Adipocyte (in vitro differentiated cells): ENCODE measurements around the gene UNC5C.

ENCODE experiments used
- DNase-seq: peaks from one replicate; pipeline ENCODE4 v3.0.0-alpha.2; 2015; ENCODE audit warnings: low read depth
- H3K27me3 ChIP-seq: replicated peaks from 2 replicates; pipeline ENCODE4 v1.7.0; 2013; ENCODE audit warnings: mild to moderate bottlenecking, low read length, moderate library complexity; ENCODE audit not compliant: control insufficient read depth, insufficient read depth
- H3K36me3 ChIP-seq: 2 replicates; pipeline ENCODE4 v1.7.0; 2013; ENCODE audit warnings: low read length, mild to moderate bottlenecking, moderate library complexity; ENCODE audit not compliant: control insufficient read depth, insufficient read depth, severe bottlenecking
- H3K4me1 ChIP-seq: 2 replicates; pipeline ENCODE4 v1.7.0; 2013; ENCODE audit warnings: mild to moderate bottlenecking, low read length, moderate library complexity; ENCODE audit not compliant: control insufficient read depth, insufficient read depth
- H3K4me3 ChIP-seq: 2 replicates; pipeline ENCODE4 v1.7.0; 2013; ENCODE audit warnings: mild to moderate bottlenecking, low read length, moderate library complexity
- H3K9ac ChIP-seq: 2 replicates; pipeline ENCODE4 v1.7.0; 2013; ENCODE audit warnings: mild to moderate bottlenecking, low read length, moderate library complexity
- H3K9me3 ChIP-seq: 2 replicates; pipeline ENCODE4 v1.7.0; 2013; ENCODE audit warnings: mild to moderate bottlenecking, low read length, moderate library complexity; ENCODE audit not compliant: control insufficient read depth

UNC5C gene

DNA sequence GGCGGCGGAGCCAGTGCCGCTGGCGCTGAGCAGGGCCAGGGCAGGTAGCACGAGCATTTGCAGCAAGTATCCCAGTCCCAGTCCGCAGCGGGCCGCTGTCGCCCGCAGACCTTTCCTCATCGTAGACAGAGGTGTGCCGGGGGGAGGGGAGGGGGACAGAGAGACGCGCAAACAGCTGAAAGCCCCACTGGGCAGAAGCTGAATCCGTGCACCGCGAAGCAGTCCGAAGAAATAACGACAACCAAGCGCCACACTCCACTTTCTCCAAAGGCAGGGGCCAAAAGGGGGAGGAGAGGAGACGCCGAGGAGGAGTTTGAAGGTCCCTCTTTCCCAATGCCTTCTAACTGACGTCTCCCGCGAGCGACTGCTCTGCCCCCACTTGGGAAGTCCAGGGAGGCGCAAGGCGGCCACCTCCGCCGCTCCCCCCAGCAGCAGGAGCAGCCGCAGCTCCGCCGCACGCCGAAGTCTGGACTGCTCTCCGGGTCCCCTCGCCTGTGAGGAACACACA lies at the start of gene UNC5C:
TSS of gene UNC5C (minus strand) at position 236 of the 508 bp plus-strand sequence.
- H3K4me1 ChIP-seq, result peaks cover 14% of the 10 kb centered on the region
- H3K4me3 ChIP-seq, result peak within 1 kb of the TSS; percentile 82
- peak; percentile 82 for DNase-seq
- no peaks in the 10 kb centered on the region for H3K9me3 ChIP-seq
- no peaks in the 10 kb centered on the region for H3K36me3 ChIP-seq
- H3K9ac ChIP-seq, result peak within 1 kb of the TSS; percentile 14
- peaks cover 59% of the 10 kb centered on the region for H3K27me3 ChIP-seq

- no peaks in the 10 kb centered on the region for H3K36me3 ChIP-seq
- H3K9me3 ChIP-seq, result no peaks in the 10 kb centered on the region
- no peak overlapping the region for H3K9ac ChIP-seq
- no peak for DNase-seq
- no peak overlapping the region for H3K4me3 ChIP-seq
- no peaks in the 10 kb centered on the region for H3K27me3 ChIP-seq
- no peaks in the 10 kb centered on the region for H3K4me1 ChIP-seq
Measured at GRCh38 chr4:95596676-95597075, 47.9 kb upstream of the UNC5C start.

DNA sequence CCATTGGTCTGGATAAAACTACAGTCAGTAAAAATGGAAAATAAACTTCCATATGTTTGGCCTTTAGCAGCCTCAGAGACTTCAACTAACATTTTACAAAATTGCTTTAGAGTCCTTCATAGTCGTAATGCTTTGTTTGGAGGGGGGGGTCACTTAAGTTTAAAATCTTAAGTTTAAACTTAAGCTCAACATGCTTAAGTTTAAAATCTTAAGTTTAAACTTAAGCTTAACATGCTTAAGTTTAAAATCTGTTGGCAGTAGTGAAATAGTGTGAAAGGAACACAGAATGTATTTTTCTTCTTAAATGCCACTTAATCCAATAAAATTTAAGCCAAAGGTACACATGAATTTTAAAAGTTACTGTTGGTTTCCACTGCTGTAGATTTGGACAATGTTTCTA lies 45.9 kb upstream of the UNC5C start:
- Histone ChIP-seq H3K27me3 (no peaks in the 10 kb centered on the region), H3K36me3 (no peaks in the 10 kb centered on the region), H3K9ac (no peak overlapping the region), H3K4me1 (no peaks in the 10 kb centered on the region), H3K4me3 (no peak overlapping the region), H3K9me3 (no peaks in the 10 kb centered on the region)
- no peak for DNase-seq

DNA sequence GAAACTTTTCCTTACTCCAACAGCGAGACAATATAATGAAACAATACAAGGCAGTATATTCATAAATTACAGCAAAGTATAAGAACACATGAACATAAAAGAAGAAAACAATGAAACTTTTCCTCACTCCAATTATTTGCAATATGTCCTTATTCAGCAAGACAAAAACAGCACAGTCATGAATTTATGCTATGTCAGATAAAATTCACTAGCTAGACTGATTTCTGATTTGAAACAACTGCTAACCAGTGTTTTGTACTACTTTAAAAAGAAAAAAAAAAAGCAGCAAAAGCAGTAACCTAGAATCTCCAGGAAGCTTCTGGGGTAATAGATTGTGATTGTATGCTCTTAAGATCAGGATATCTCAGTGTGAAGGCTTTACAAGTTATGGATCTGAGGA lies 45.2 kb upstream of the UNC5C start:
- Histone ChIP-seq H3K4me3 (no peak overlapping the region), H3K4me1 (no peaks in the 10 kb centered on the region), H3K36me3 (no peaks in the 10 kb centered on the region), H3K9me3 (no peaks in the 10 kb centered on the region), H3K9ac (no peak overlapping the region), H3K27me3 (no peaks in the 10 kb centered on the region)
- DNase-seq, result no peak

DNA sequence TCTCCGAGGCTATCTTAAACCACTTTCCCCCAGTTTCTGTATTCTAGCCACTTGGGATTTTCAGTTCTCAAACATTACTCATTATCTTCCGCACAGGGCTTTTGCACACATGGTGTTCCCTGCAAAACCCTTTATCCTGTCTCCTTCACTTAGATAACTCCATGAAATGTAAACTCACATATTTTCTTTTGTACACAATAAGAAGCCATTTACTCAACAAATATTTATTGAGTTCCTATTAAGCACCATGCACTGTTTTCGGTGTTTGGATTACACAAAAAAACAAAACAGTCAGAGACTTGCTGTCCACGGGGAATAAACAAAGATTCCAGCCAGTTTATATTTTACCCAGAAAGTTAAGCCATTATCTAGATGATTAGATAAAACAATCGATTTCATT lies 42.5 kb upstream of the UNC5C start:
- Histone ChIP-seq H3K9ac (no peak overlapping the region), H3K9me3 (no peaks in the 10 kb centered on the region), H3K27me3 (no peaks in the 10 kb centered on the region), H3K4me1 (no peaks in the 10 kb centered on the region), H3K4me3 (no peak overlapping the region), H3K36me3 (no peaks in the 10 kb centered on the region)
- no peak for DNase-seq

DNA sequence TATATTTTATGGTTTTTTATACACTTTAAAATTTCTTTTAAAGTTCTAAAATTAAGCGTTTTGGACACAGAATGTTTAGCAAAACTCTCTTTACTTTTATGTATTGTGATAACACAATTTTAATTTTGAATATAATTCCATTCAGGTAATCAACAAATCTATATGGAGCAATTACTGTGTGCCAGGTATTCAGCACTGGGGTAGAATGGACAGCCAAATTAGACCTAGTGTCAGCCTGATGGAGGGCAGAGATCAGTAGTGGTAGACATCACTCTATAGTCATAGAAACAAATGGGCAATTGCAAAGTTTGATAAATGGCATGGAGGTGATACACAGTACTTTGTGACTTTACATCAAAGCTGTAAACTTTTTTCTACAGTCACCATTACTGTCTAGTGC lies 41.8 kb upstream of the UNC5C start:
- H3K4me3 ChIP-seq, result no peak overlapping the region
- H3K9ac ChIP-seq, result no peak overlapping the region
- H3K36me3 ChIP-seq, result no peaks in the 10 kb centered on the region
- H3K4me1 ChIP-seq, result no peaks in the 10 kb centered on the region
- no peaks in the 10 kb centered on the region for H3K9me3 ChIP-seq
- DNase-seq, result no peak
- no peaks in the 10 kb centered on the region for H3K27me3 ChIP-seq

DNA sequence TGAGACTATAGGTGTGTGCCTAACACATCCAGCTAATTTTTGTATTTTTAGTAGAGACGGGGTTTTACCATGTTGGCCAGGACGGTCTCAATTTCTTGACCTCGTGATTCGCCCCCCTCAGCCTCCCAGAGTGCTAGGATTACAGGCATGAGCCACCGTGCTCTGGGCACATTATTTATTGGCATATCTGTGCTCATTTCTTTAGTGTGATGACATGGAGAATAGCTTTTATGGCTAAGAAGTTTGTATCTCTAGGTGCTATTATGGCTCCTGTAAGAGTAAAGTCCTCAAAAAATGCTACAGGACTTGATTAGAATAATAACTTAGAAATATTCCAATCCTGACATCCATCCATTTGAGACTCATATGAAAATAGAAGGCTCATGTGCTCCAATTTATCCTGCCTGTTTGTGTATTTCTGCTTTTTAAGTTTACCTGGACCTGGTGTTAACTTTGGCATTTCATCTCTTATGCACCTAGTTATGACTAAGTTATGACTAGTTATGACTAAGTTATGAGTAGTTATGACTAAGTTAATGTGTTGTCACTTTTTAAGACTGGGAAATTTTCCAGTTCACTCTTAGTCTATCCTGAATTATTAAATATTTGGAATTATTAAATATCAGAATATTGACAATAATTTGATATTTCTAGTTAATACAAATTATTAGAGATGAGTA lies 36.4 kb upstream of the UNC5C start:
- no peak for DNase-seq
- no peak overlapping the region for H3K4me3 ChIP-seq
- H3K9me3 ChIP-seq, result no peaks in the 10 kb centered on the region
- no peaks in the 10 kb centered on the region for H3K27me3 ChIP-seq
- H3K36me3 ChIP-seq, result no peaks in the 10 kb centered on the region
- no peak overlapping the region for H3K9ac ChIP-seq
- H3K4me1 ChIP-seq, result no peaks in the 10 kb centered on the region

GRCh38 chr4:95580226-95580625 lies 31.5 kb upstream of the UNC5C start:
- Histone ChIP-seq H3K4me1 (no peaks in the 10 kb centered on the region), H3K9ac (no peak overlapping the region), H3K4me3 (no peak overlapping the region), H3K27me3 (no peaks in the 10 kb centered on the region), H3K36me3 (no peaks in the 10 kb centered on the region), H3K9me3 (peaks cover 6% of the 10 kb centered on the region)
- DNase-seq, result no peak

- Histone ChIP-seq H3K36me3 (no peaks in the 10 kb centered on the region), H3K4me1 (no peaks in the 10 kb centered on the region), H3K27me3 (no peaks in the 10 kb centered on the region), H3K9ac (no peak overlapping the region), H3K9me3 (peaks cover 19% of the 10 kb centered on the region), H3K4me3 (no peak overlapping the region)
- no peak for DNase-seq
Measured at GRCh38 chr4:95572304-95572991, 23.7 kb upstream of the UNC5C start.

DNA sequence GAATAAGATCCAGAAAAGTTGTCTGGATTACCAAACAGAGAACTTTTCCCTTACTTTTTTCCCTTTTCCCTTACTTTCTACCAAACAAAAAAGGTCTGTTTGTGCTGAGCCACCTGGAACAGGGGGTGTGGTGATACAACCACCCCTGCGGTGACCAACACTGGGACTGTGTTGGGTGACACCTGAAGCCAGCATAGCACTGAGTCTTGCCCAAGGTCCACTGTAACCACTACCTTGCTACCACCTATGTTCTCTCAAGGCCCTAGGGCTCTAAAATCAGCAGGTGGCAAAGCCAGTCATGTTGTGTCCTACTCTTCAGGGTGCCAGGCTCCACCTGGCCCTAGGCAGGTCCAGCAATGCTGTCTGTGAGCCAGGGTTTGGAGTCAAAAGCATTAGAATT lies 22.8 kb upstream of the UNC5C start:
- Histone ChIP-seq H3K9me3 (peaks cover 19% of the 10 kb centered on the region), H3K27me3 (no peaks in the 10 kb centered on the region), H3K36me3 (no peaks in the 10 kb centered on the region), H3K4me1 (no peaks in the 10 kb centered on the region), H3K9ac (no peak overlapping the region), H3K4me3 (no peak overlapping the region)
- DNase-seq, result no peak

GRCh38 chr4:95563638-95564337 lies 15.0 kb upstream of the UNC5C start:
- no peak for DNase-seq
- H3K9me3 ChIP-seq, result peaks cover 5% of the 10 kb centered on the region
- H3K36me3 ChIP-seq, result no peaks in the 10 kb centered on the region
- H3K4me1 ChIP-seq, result no peaks in the 10 kb centered on the region
- H3K27me3 ChIP-seq, result peaks cover 3% of the 10 kb centered on the region
- H3K4me3 ChIP-seq, result no peak overlapping the region
- no peak overlapping the region for H3K9ac ChIP-seq
